Stimulated activated CD8-positive, alpha-beta memory T cell treated with anti-CD3 and anti-CD28 coated beads, Interleukin-12 subunit alpha, Interleukin-12 subunit beta, amount 100 ng/mL, for 24 hours (primary cell): Measurements from ENCODE around the gene MTOR.
A peak's percentile ranks its signal among the peaks of the same experiment; 100 is the strongest.
"Not testable (repeated sequence)": the region's sequence is repeated elsewhere in the genome, so short reads cannot be mapped to it uniquely, and the experiment has no call there.

Experiments
- DNase-seq: peaks from one replicate; pipeline ENCODE4 v3.0.0-alpha.2; 2020; ENCODE audit errors: extremely low read depth

Gene MTOR

DNA sequence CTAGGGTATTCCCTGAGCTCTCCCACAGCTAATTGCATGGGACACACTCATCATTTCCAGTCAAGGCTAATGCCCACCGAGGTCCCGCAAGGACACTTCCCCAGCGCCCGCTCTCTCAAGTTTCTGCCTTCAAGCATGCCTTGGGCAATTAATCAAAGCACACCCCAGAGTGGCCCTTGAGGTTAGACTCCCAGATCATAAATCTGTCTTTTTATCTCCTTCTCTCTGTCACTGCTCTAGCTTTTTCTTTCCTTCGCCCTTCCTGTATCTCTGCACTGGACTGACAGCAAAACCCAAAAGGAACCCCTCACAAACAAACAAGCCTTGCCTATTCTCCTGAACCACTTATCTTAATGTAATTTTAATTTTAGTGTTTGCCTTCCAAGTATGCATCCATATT lies 154.8 kb downstream of the MTOR start:
- no peak for DNase-seq

DNA sequence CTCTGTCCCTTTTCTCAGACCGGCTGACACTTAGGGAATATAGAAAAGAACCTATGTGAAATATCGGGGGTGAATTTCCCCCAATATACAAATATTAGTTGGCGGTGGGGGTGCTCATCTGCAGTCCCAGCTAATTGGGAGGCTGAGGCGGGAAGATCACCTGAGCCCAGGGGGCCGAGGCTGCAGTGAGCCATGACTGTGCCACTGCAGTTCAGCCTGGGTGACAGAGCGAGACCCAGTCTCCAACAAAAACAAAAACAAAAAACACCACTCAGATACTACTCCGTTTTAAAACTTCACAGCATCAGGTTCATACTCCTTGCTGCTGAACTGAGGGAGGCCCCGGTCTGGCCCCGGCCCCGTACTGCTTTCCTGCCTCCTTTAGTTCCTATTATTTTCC lies 156.8 kb downstream of the MTOR start:
- no peak for DNase-seq

DNA sequence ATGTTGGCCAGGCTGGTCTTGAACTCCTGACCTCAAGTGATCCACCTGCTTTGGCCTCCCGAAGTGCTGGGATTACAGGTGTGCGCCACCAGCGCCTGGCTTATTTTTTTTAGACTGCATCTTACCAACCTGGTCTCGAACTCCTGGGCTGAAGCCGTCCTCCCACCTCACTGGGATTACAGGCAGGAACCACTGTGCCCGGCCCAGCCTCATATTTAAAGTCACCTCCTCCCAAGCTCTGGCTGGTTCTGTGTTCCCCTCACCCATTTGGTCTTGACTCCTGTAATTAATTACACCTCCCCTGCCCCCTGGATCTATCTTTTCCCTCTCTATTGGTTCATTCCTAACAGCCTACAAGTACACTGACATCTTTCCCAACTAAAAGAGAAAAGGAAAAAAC lies 161.0 kb downstream of the MTOR start:
- DNase-seq, result no peak

DNA sequence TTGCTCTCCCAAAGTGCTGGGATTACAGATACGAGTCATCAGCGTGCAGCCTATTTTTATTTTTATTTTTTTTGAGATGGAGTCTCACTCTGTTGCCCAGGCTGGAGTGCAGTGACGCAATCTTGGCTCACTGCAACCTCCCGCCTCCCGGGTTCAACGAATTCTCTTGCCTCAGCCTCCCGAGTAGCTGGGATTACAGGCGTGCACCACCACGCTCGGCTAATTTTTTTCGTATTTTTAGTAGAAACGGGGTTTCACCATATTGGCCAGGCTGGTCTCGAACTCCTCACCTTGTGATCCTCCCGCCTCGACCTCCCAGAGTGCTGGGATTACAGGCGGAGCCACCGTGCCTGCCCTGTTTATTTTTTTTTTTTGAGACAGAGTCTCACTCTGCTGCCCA lies 161.5 kb downstream of the MTOR start:
- not testable (repeated sequence) for DNase-seq

DNA sequence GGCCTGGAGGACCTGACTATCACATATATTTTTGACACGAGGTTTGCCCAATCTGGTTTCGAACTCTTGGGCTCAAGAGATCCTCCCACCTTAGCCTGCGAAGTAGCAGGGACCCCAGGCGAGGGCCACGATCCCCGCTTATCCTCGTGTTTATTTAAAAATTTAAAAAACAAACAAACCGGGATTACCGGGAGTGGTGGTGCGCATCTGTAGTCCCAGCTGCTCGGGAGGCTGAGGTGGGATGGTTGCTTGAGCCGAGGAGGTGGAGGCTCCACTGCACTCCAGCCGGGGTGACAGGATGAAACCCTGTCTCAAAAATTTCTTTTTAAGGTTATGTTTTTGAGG lies 162.2 kb downstream of the MTOR start:
- no peak for DNase-seq

DNA sequence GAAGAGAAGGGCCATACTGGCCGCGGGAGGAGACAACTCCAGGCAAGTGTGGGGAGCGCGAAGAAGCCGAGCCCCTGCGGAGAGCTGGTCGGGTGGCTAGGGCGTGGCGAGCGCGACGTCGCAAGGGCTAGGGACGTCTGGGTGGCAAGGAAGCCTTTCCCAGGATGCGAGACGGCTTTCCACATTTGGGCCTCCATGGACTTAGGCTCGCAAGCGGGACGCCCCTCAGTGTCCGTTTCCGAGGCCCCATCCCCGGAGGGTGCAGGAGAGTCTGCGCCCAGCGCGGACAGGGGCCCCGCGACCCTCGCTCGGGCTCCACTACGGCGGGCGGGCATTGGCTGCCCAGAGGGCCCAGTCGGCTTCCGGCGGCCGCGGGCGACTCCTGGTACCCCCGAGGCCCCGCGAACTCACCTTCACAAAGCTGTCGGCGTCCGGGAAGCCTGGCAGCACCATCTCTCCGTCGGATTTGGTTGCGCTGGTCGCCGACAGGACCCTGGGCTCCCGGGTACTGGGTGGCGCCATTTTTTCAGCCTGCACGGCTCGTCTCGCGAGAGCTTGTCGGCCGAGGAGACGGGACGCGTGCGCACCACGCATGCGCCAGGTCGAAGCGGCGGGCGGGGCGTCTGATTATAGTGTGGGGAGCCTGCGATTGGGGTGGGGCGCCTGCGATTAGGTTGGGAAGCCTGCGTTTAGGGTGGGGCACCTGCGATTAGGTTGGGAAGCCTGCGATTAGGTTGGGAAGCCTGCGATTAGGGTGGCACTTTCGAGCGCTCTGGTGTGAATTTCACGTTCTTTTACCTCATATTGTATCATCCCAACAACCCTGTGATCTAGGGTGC lies 162.8 kb downstream of the MTOR start, which contains the start of gene EXOSC10:
TSS of gene EXOSC10 (minus strand) at position 560 of the 839 bp plus-strand sequence. CDS start at position 522, 38 bp downstream.
- peak; percentile 84 for DNase-seq

DNA sequence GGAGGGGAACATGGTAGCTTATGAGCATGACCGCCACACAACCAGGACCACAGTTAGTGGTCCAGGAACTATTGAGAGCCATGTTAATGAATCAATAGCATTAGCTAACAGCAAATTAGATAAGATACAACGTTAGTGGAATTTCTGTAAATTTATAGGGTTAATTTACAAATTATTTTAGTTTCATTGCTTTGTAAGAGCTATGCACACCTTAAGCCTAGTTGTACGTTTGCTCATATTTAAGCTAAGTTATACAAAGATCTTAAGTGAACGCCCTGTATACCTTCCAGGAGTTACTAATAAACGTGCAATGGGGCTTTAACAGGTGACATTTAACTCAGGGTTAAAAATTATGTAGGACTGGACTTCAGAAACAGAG lies 163.4 kb downstream of the MTOR start:
- no peak for DNase-seq

DNA sequence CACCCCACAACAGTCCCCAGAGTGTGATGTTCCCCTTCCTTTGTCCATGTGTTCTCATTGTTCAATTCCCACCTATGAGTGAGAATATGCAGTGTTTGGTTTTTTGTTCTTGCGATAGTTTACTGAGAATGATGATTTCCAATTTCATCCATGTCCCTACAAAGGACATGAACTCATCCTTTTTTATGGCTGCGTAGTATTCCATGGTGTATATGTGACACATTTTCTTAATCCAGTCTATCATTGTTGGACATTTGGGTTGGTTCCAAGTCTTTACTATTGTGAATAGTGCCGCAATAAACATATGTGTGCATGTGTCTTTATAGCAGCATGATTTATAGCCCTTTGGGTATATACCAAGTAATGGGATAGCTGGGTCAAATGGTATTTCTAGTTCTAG lies 178.6 kb downstream of the MTOR start:
- not testable (repeated sequence) for DNase-seq

DNA sequence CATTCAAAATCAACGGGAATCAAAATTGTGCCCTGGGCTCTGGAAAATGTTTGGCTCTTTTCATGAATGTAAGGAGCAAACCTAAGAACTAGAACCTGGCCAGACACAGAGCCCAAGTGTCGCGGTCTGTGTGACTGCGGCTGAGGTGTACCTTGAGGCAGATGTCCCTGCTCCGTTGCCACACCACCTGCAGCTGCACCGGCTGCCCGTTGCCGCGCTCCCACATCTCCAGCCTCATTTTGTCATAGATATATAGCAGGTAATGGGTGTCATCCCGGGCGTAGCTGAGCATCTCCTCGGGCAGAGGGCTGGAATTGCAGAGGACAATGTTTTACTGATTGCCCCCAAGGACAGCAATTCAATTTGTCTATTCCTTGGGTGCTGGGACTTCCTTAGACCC lies 181.4 kb downstream of the MTOR start:
- no peak for DNase-seq

DNA sequence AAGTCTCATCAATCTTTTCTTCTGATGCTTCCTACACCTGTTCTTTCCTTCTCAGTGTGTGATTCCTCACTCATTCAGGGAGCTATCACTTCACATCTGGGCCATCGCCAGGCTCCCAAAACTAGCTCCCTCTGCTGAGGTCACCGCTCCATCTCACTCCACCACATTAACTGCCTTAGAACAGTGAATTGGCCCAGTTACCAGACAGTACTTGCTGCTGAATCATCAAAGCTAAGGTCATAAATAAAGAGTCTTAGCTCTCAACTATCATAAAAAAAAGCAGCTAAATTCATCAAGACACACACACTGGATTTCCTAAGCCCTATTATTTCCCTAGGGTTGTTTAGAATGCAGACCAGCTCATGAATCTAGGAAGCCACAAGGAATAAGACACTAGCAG lies 183.7 kb downstream of the MTOR start:
- DNase-seq, result no peak

DNA sequence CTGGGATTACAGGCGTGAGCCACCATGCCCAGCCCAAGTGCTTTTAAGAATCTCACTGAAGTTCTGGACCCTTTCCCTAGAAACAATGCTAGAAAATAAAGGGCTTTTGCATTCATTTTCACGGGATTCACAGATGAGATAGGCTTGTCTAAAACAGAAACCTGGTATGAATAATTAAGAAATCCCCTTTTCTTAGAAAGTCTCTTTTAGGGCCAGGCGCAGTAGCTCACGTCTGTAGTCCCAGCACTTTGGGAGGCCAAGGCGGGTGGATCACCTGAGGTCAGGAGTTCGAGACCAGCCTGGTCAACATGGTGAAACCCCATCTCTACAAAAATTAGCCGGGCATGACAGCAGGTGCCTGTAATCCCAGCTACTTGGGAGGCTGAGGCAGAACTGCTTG lies 189.0 kb downstream of the MTOR start:
- DNase-seq, result not testable (repeated sequence)

DNA sequence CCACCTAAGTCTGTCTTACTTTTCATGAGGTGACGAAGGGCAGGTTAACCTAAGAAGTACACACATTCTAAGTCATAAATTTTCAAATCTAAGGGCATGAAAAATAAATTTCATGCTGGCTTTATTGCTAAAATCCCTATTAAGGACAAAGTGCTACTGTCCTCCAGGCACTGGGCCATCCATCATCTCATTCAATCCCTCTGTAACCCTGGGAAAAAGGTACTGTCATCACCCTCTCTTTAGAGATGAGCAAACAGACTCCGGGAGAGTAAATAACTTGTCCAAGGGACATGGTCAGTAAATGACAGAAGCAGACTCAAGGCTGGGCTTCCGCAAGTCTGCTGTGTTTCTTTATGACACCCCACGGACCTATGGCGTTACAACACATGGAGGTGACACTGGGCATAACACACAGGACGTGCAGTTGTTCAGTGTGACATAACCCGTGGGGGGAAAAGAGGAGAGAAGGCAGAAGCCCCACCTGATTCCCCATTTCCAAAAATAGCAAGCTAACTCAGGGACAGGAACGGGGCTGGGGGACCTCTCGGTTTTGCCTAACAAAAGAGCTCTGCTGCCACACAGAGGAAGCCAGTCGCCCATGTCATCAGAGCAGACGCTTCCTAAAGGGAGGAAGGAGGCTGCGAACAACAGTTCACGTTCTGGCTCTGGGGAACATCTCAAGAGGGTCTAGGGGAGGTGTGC lies 190.0 kb downstream of the MTOR start:
- no peak for DNase-seq

DNA sequence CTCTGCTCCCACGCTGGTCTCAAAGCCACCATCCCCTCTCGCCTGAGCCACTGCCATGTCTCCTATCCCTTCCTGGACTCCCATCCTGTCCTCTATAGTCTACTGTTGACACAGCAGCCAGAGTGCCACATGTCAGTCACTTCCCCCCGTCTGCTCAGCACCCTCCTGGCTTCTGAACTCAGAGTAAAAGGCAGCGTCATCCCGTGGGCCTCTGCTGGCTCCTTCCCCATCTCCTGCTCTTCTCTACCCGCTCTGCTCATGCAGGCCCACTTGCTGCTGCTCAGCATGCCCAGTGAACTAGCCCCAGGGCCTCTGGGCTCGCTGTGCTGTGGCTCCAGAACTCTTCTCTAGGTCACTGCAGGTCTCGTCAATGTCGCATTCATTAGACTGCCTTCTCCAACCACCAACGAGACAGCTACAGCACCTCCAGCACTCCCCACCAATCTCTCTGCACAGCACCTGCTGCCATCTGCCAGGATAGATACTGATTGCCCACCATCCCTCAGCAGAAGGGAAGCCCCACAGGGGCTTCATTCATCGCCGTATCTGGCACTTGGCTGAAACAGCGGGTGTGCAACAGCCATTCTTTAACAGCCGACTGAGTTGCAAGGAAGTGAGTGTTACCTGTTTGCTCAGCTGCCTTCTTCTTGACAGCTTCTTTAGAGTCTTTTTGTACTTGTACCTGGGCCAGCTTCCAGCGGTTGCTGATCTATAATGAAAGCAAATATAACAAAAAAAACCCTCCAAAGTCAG lies 190.7 kb downstream of the MTOR start:
- DNase-seq, result no peak

DNA sequence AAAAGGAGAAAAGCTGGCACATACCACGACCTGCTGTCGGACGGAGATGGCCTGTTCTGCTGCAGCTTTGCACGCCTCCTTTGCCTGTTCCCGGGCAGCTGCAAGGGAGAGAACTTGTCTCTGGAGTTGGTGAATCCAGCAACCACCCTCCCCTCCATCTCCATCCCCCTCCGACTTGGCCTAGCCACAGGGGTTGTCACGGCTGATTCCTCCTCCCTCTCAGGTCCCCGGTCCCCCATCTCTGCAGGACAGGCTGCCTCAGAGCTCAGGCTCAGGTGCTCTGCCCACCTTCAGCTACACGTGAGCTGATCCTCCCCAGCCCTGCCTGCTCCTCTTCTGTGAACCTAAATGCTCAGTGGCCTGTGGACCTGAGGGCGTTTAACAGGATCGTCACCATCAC lies 191.5 kb downstream of the MTOR start:
- DNase-seq, result no peak

DNA sequence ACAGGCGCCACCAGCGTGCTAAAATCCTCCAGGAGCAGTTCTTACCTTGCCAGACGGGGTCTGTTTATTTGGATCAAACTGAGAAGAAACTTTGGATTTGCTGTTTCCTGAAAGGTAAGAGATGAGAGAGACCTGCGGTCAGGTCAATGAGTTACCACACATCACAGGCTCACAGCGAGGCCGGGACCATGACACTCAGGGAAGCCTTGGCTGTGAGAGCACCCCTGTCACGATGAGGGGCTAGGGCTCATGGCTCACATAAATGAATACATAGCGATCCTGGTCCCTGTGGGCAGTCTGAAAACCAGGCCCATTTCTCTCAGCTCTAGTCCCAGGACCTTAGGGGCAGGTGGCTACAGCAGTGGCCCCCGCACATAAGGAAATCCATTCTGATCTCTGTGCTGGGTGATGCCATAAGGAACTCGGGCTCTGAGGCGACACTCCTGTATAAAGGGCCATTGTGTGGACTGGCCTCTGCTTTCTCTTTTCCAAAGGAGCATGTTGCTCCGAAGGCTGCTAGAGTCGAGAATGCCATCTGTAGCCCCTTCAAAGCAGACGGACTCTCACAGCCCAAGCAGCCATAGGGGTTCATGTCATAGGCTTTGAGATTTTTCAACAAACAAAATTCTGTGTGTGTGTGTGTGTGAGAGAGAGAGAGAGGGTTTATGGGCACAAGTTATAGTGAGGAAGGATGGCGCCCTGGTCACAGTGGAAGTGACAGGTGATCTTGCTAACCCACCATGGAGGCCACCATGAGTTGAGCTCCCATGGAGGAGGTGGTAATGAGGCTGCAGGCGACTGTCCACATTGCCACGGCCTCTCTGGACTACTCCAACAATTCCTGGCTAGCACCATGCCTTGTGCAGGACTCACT lies 193.5 kb downstream of the MTOR start:
- no peak for DNase-seq

DNA sequence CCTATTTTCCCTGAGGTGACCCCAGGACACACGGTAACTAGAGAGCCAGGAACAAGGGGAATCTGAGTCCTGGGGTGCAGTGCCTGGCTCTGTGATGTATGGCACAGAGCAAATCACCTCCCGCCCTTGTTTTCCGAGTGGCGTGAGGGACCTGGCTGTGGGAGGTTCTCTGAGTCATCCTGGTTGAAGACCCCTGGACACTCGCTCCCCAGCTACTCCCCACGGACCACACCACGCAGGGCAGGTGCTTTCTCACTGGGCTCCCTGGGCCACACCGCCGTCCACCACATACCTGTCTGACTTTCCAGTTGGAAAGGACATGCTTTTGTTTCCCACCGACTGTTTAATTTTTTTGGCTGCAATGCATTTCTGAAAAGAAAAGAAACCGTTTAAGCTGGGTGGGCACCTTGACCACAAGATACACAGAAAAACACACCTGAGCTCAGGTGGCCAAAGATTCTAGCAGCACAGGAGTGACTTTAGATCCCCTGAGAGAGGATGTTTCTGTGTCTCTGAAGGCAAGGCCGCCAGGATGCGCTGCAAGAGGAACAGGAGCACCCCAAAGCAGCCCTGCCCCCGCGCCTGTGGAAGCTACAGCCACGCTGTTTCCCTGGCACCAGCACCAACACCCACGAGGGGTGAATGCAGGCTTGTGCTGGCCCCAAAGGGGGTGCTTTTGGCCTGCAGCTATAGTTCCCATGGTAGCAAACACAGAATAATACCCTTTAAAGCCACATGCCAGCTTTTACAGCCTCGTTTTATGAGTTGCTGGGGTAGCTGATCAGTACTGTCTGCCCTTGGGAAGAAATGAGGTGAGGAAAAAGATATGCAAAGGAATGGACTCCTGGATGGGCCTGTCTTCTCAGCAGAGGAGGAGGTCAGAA lies 194.4 kb downstream of the MTOR start:
- DNase-seq, result no peak

DNA sequence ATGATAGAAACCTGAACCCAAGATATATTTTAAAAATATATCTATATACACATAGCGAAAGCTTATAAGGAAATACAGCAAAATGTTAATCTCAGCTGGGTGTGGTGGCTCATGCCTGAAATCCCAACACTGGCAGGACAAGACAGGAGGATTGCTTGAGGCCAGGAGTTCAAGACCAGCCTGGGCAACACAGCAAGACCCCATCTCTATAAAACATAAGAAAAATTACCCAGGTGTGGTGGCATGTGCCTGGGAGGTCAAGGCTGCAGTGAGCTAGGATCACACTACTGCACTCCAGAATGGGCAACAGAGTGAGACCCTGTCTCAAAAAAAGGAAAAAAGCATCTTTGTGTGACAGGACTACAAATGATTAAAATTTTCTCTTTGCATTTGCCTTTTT lies 196.6 kb downstream of the MTOR start:
- no peak for DNase-seq

DNA sequence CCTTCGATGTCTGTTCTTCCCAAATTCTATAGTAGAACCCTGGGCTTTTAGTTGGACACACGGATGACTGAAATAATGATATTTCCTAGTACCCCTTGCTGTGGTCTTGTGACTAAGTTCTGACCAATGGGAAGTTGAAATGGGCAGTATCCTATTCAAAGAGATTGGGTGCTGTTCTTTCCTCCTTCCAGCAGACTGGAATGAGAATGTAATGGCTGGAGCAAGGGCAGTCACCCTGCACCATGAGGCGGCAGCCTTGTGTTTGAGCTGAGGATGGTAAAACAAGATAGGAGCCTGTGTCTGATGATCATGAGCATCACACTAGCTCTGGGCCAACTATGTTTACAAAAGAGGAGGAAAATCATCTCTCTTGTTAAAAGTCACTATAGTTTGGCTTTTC lies 197.4 kb downstream of the MTOR start:
- DNase-seq, result no peak

DNA sequence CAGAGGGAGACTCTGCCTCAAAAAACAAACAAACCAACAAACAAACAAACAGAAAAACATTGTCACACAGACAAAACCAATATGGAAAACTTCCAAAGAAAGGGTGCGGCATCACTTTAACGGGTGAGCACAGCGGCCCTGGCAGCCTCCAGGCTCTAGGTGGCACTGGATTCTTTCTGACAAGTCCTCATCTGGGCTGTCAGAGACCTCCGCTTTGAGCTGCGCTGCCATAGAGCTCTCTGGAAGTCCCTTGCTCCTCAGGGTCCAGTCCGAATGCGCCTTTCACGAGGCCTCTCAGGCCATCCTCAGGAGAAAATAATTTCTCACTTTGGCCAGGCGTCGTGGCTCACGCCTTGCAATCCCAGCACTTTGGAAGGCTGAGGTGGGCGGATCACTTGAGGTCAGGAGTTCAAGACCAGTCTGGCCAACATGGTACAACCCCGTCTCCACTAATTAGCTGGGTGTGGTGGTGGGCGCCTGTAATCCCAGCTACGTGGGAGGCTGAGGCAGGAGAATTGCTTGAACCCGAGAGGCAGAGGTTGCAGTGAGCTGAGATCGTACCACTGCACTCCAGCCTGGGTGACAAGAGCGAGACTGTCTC lies 198.3 kb downstream of the MTOR start:
- DNase-seq, result not testable (repeated sequence)

DNA sequence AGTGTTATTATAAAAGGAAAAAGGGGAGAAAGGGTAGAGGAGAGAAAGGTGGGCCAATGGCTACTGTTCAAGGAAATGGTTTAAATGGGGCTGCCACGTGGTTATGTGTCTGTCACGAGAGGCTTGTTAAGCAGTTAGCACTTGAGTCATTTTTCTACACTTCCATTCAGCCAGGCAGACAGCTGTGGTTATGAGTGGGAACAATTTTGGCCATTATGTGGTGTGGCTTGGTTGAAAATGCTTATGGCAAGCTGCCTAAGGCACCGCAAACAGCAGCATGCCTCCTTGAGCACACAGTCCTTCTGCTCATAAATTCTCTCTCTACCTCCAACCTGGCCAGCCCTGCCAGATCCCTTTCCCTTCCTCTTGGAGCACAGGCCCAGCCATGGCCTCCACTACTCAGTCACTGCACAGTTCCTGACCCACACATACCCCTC lies 199.4 kb downstream of the MTOR start:
- no peak for DNase-seq
